Measurements from ENCODE around the gene PTGIR. TPM values are rescaled to one million over a fixed set of nuclear protein-coding genes. Genes with fewer than 3 reads are reported as not detected.

Gene PTGIR
- total and polyA plus RNA-seq, 8 donors: 9.2 to 14.1 (median 11.8) TPM

- TF ChIP-seq CTCF (IDR thresholded peaks at IDR 0.05): no peak
- Histone ChIP-seq H3K27me3 (peaks cover under 1 to 89% of the 10 kb centered on the region in 2 donors), H3K36me3 (no peaks in the 10 kb centered on the region), H3K27ac (no peak overlapping the region), H3K4me1 (peaks cover 4 to 37% of the 10 kb centered on the region in 2 donors), H3K9me3 (no peaks in the 10 kb centered on the region), H3K4me3 (no peak overlapping the region)
- ATAC-seq: no peak
- no peak for DNase-seq
- intact Hi-C loops (cut with DNase I): no loop called here
These were observed 9.8 kb upstream of the PTGIR start for GRCh38 chr19:46634656-46635218.

GRCh38 chr19:46634045-46634655, 9.3 kb upstream of the PTGIR start:
- intact Hi-C loops (cut with DNase I): no loop called here
- H3K4me1 ChIP-seq: peaks cover 4 to 33% of the 10 kb centered on the region in 2 donors

GRCh38 chr19:46633130-46633529, 8.2 kb upstream of the PTGIR start:
- Histone ChIP-seq H3K27me3 (peaks cover 0 to 73% of the 10 kb centered on the region in 2 donors), H3K4me3 (no peak overlapping the region), H3K4me1 (peaks cover 4 to 26% of the 10 kb centered on the region in 2 donors), H3K27ac (no peak overlapping the region), H3K9me3 (no peaks in the 10 kb centered on the region), H3K36me3 (no peaks in the 10 kb centered on the region)
- no peak for ATAC-seq
- TF ChIP-seq CTCF (IDR thresholded peaks at IDR 0.05): no peak
- intact Hi-C loops (cut with DNase I): no loop called here
- no peak for DNase-seq

More at GRCh38 chr19:46634045-46634655, 9.3 kb upstream of the PTGIR start:
- peak; percentile 86 for ATAC-seq
- H3K4me3 ChIP-seq: peak overlapping the region in 1 of 2 donors; percentile 20
- TF ChIP-seq CTCF (IDR thresholded peaks at IDR 0.05): no peak
- H3K27me3 ChIP-seq: peaks cover 0 to 83% of the 10 kb centered on the region in 2 donors
- peak in 3 of 4 donors; percentile 68 to 94 (median 88) for DNase-seq
- H3K9me3 ChIP-seq: no peaks in the 10 kb centered on the region
- no peak overlapping the region for H3K27ac ChIP-seq
- H3K36me3 ChIP-seq: no peaks in the 10 kb centered on the region

- Histone ChIP-seq H3K9me3 (no peaks in the 10 kb centered on the region), H3K36me3 (no peaks in the 10 kb centered on the region), H3K4me1 (peaks cover 7 to 33% of the 10 kb centered on the region in 2 donors), H3K4me3 (no peak overlapping the region), H3K27ac (no peak overlapping the region), H3K27me3 (peaks cover 0 to 56% of the 10 kb centered on the region in 2 donors)
- ATAC-seq (no peak), DNase-seq (no peak)
- TF ChIP-seq CTCF (IDR thresholded peaks at IDR 0.05): no peak
- intact Hi-C loops (cut with DNase I): no loop called here
These were observed 6.6 kb upstream of the PTGIR start for GRCh38 chr19:46631481-46631880.

GRCh38 chr19:46630586-46631205, 5.8 kb upstream of the PTGIR start:
- intact Hi-C loops (cut with DNase I): no loop called here
- no peak overlapping the region for H3K4me3 ChIP-seq

More at GRCh38 chr19:46630586-46631205, 5.8 kb upstream of the PTGIR start:
- Histone ChIP-seq H3K4me1 (peaks cover 15 to 41% of the 10 kb centered on the region in 2 donors), H3K27me3 (peaks cover 0 to 48% of the 10 kb centered on the region in 2 donors), H3K9me3 (no peaks in the 10 kb centered on the region), H3K36me3 (no peaks in the 10 kb centered on the region), H3K27ac (no peak overlapping the region)
- DNase-seq (no peak), ATAC-seq (no peak)
- TF ChIP-seq CTCF (IDR thresholded peaks at IDR 0.05): no peak

Data from left lung (tissue), 10 donors.